ENCODE measurements around the gene MAEL. TPM values are rescaled to one million over a fixed set of nuclear protein-coding genes. Genes with fewer than 3 reads are reported as not detected.
A peak's percentile ranks its signal among the peaks of the same experiment; 100 is the strongest.

Gene MAEL
- total and polyA plus RNA-seq, 2 of the 8 experiments (the other 6 are each of a cell fraction or from before 2014, with no cell fraction given): 0.03 TPM; not detected in 1

DNA sequence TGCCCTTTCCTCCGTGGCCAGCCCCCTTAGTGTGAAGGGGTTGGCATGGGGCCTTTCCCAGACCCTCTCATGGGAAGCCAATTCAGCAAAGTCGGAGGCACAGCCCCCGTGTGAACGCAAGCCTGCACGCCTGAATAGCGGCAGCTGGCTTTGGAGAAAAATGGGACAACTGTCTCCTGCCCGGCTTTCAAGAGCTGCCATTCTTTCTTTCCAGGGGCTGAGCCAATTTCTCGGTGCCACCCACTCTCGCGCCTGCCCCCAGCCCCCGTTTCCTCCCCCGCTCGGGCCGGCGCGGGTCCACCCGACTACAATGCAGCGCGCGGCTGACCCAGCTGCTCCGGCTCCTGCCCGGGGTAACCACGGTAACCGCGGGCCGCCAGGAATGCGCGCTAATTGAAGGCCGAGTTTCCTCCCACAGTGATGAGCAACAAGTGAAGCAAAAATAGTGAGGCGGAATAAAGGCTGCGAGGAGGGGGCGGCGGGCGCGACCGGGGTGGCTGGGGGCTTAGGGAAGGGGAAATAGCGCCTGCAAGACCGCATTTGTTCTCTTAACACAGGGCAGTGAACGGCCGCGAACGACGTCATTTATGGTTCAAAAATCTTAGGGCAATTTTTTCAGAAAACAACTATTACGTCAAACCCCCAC lies 41.6 kb upstream of the MAEL start:
- H3K4me3 ChIP-seq (ENCODE audit: extremely low read depth in 1 of 4, insufficient read depth in 2 of 4, low read depth in 3 of 4, low read length in 4 of 4): peak overlapping the region; percentile 35 to 60 (median 46); a peak in 7 of 8 replicates
- no peak overlapping the region for H2BK20ac ChIP-seq (ENCODE audit: low read length)
- no peak for FAIRE-seq
- no peak overlapping the region for H2BK15ac ChIP-seq (ENCODE audit: low read length)
- H3K23me2 ChIP-seq (ENCODE audit: low read depth, low read length): no peaks in the 10 kb centered on the region; the same call in 1 of the 2 replicates
- no peak overlapping the region for H2AK5ac ChIP-seq (ENCODE audit: low read depth, low read length)
- no peak overlapping the region for H3K4ac ChIP-seq (replicated peaks; ENCODE audit: insufficient read length, low read depth, low read length)
- H2AFZ ChIP-seq (ENCODE audit: low read length): no peak overlapping the region
- H2BK5ac ChIP-seq (ENCODE audit: low read depth, low read length): no peak overlapping the region
- no peak overlapping the region for H2BK120ac ChIP-seq (replicated peaks; ENCODE audit: low read depth, low read length)
- WGBS, 2 experiments (ENCODE audit: extremely low coverage in 1 of 2, insufficient coverage in 1 of 2, insufficient read length in 1 of 2, insufficient replicate concordance in 2 of 2, low coverage in 1 of 2, low lambda C conversion rate in 2 of 2, missing lambda C conversion rate in 1 of 2): 18% methylated on average over 26 of the region's 44 CpGs; no CpG with 5 or more reads in 1 of the 2 experiments
- H3K27me3 ChIP-seq (replicated peaks in 1 of 4; ENCODE audit: control insufficient read depth in 3 of 4, extremely low read depth in 1 of 4, insufficient read depth in 3 of 4, low read length in 3 of 4): peaks cover 2 to 21% (median 17%) of the 10 kb centered on the region in 4 experiments
- no peak overlapping the region for H3K9ac ChIP-seq (replicated peaks in 1 of 4; ENCODE audit: extremely low read depth in 1 of 4, low read depth in 3 of 4, low read length in 3 of 4)
- H3K36me3 ChIP-seq (ENCODE audit: control insufficient read depth in 2 of 4, insufficient read depth in 4 of 4, low read length in 3 of 4): no peaks in the 10 kb centered on the region
- no peak overlapping the region for H3K56ac ChIP-seq (replicated peaks; ENCODE audit: insufficient read length, low read depth, low read length)
- H4K5ac ChIP-seq (ENCODE audit: insufficient read length, low read depth, low read length): no peak overlapping the region
- peak overlapping the region; percentile 68 to 79 for H3K4me2 ChIP-seq (ENCODE audit: insufficient read depth in 1 of 2, low read depth in 2 of 2, low read length in 2 of 2)
- H3K9me3 ChIP-seq (ENCODE audit: insufficient read depth in 2 of 2, low read depth in 1 of 2, low read length in 1 of 2): no peaks in the 10 kb centered on the region
- ChIA-PET POLR2A (ENCODE audit: partially characterized antibody) (no interaction called here), CTCF (ENCODE audit: partially characterized antibody) (interaction anchor here (1.6 kb wide), 1 partner anchor 110 kb away, joined by 7 read pairs; no protein-coding TSS in a partner anchor)
- no peaks in the 10 kb centered on the region for H3K79me2 ChIP-seq (ENCODE audit: control insufficient read depth in 1 of 2, insufficient read depth in 2 of 2, low read length in 2 of 2)
- H3K4me1 ChIP-seq (replicated peaks in 1 of 4; ENCODE audit: control insufficient read depth in 3 of 4, insufficient read depth in 4 of 4, low read length in 3 of 4): peaks cover 4 to 16% (median 12%) of the 10 kb centered on the region in 4 experiments; a peak in 6 of 7 replicates
- H3K23ac ChIP-seq (ENCODE audit: insufficient read length): no peak overlapping the region
- H4K91ac ChIP-seq (replicated peaks; ENCODE audit: insufficient read length, low read length): no peak overlapping the region
- no peak overlapping the region for H2BK12ac ChIP-seq (ENCODE audit: low read depth, low read length)
- peak overlapping the region; percentile 55; the same call in 1 of the 2 replicates for H3K18ac ChIP-seq (ENCODE audit: extremely low read depth, low read length)
- no peak overlapping the region for H3K14ac ChIP-seq (ENCODE audit: insufficient read length)
- no peaks in the 10 kb centered on the region for H4K20me1 ChIP-seq (replicated peaks in 1 of 2; ENCODE audit: control insufficient read depth in 1 of 2, insufficient read depth in 2 of 2, low read length in 2 of 2)
- DNase-seq (ENCODE audit: low read depth in 1 of 2, low spot score in 2 of 2): peak in 1 of 2 experiments; percentile 65
- no peaks in the 10 kb centered on the region for H3K79me1 ChIP-seq (ENCODE audit: low read depth, low read length)
- H4K8ac ChIP-seq (ENCODE audit: extremely low read depth, insufficient read depth, low read length): no peak overlapping the region
- no peak overlapping the region for H3K27ac ChIP-seq (ENCODE audit: low read depth, low read length)
- TF ChIP-seq HDAC2 (IDR thresholded peaks at IDR 0.05; ENCODE audit: borderline replicate concordance in 1 of 2, low read depth in 2 of 2, low read length in 2 of 2) (no peak), TEAD4 (IDR thresholded peaks at IDR 0.05; ENCODE audit: low read depth, low read length) (peak; percentile 52; the same call in 1 of the 2 replicates), SIN3A (conservative IDR thresholded peaks at IDR 0.05 in 1 of 2, IDR thresholded peaks at IDR 0.05 in 1 of 2; ENCODE audit: low read depth in 1 of 2, low read length in 2 of 2) (no peak; a peak in 1 of 4 replicates), SP4 (IDR thresholded peaks at IDR 0.05; ENCODE audit: low read length) (no peak), BCL11A (IDR thresholded peaks at IDR 0.05; ENCODE audit: low read depth in 2 of 2, low read length in 2 of 2) (no peak), EZH2 (IDR thresholded peaks at IDR 0.05; ENCODE audit: low read depth, low read length, severe bottlenecking) (peak; percentile 56)
- TF ChIP-seq, protein P1, sequence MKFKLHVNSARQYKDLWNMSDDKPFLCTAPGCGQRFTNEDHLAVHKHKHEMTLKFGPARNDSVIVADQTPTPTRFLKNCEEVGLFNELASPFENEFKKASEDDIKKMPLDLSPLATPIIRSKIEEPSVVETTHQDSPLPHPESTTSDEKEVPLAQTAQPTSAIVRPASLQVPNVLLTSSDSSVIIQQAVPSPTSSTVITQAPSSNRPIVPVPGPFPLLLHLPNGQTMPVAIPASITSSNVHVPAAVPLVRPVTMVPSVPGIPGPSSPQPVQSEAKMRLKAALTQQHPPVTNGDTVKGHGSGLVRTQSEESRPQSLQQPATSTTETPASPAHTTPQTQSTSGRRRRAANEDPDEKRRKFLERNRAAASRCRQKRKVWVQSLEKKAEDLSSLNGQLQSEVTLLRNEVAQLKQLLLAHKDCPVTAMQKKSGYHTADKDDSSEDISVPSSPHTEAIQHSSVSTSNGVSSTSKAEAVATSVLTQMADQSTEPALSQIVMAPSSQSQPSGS (IDR thresholded peaks at IDR 0.05; ENCODE audit: low read length): no peak

Data from H1 (cell line).